Measurements from ENCODE around the gene PEG3.

PEG3 gene

DNA sequence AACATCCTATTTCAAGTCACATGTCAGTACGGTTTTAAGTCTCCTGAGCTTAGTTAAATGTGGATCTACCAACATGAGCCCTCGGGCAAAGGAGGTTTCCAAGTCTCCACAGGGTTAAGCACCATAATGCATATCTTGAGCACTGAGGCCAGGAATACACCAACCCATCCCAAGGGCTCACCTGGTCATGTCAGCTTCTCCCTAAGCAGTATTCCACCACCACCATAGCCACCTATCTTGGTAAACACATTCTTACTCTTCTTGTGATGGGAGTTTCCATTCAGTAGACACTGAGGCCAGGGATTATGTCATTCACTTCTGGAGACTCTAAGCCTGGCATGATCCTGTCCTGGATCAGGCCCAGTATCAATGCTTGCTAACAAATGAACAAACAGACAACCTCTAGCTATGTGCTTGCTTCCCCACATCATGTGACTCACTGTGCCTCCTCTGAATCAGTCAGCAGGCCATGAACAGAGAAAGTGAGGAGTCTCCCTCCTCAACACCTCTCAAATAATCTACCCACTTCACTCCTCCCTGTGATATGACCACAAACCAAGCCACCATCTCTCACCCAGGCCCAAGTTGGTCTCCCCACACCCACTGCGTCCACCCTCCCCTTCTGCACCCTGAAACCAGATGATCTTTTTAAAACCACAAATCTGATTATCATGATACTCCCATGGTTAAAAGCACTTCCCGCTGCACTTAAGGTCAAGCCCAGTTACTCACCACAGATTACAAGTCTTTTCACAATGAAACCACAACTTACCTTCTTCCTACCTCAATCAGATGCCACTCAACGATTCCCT is 5.8 kb downstream of the PEG3 start:
- Mint-ChIP-seq H3K9me3 (peaks cover 56% of the 10 kb centered on the region), H3K27ac (no peak overlapping the region), H3K4me3 (no peak overlapping the region), H3K4me1 (ENCODE audit: low read depth) (peaks cover 3% of the 10 kb centered on the region), H3K27me3 (peaks cover 20% of the 10 kb centered on the region), H3K36me3 (ENCODE audit: low read depth) (peaks cover 27% of the 10 kb centered on the region)
- DNase-seq = no peak

DNA sequence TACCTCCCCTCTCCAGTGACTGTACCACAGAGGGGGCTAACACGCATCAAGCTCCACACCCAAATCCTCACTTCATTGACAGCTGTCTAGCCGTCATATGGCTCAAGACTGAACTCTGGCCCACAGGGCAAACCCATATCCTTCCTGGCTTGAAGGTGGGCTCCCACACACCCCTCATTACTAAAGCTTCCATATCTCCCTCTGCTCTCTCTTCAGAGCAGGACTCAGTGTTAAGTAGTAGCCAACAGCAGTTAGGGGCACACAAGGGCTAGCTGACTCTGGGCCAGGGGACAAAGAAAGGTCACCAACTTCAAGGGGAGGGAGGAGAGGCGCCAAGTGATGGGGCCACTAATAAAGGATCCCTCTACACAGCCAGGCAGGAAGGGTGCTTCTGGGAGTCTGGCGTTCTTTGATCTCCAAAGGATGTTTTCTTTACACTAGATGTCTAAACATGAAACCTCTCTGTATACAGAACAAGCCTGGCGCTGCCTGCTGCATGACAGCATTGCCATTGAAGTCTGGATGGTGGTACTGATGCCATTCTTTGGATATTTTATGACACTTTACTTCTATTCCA is 8.1 kb downstream of the PEG3 start:
- no peaks in the 10 kb centered on the region for H3K4me1 Mint-ChIP-seq (ENCODE audit: low read depth)

DNA sequence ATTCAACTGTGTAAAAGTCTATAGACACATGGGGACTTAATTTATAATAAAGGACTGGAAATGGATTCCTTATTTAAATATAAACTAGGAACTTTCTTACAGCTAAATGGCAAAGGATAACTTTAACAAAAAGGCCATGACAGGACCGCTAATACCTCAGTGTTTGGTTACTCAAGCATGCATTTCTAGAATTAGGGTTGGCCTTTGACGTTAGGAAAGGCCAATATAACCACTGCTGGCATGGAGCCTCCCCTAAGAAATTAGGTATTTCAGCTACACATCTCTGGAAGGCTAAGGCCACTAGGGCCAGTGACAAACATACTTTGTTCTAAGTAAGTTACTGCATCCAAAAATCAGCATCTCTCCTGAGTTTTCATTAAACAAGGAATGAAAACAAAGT is 9.3 kb downstream of the PEG3 start:
- H3K27me3 Mint-ChIP-seq = no peaks in the 10 kb centered on the region
- DNase-seq = no peak
- H3K27ac Mint-ChIP-seq = no peak overlapping the region
- no peaks in the 10 kb centered on the region for H3K36me3 Mint-ChIP-seq (ENCODE audit: low read depth)
- no peak overlapping the region for H3K4me3 Mint-ChIP-seq
- no peaks in the 10 kb centered on the region for H3K4me1 Mint-ChIP-seq (ENCODE audit: low read depth)
- H3K9me3 Mint-ChIP-seq = peaks cover 52% of the 10 kb centered on the region

More for the DNA sequence above, 8.1 kb downstream of the PEG3 start:
- Mint-ChIP-seq H3K27me3 (peaks cover 6% of the 10 kb centered on the region), H3K36me3 (ENCODE audit: low read depth) (peaks cover 7% of the 10 kb centered on the region), H3K4me3 (no peak overlapping the region), H3K27ac (no peak overlapping the region), H3K9me3 (peaks cover 51% of the 10 kb centered on the region)
- no peak for DNase-seq

DNA sequence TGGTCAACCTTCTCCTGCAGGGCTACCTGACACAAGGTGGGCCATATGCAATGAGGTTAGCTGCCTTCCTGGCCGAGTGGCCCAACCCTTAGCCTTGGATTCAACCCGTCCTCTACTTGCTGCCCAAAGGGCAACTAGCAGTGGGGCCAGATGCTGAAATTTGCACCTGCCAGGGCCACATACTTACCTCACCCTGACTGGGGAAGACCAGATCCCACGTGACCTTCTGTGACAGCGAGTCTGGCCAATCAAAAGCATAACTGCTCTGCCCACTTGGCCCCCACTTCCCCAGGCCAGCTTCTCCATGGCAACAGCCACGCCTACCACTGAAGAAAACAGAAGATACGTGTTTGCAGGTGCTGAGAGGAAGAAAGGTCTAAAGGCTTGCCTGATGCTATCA is 10.9 kb downstream of the PEG3 start:
- peaks cover 37% of the 10 kb centered on the region for H3K9me3 Mint-ChIP-seq
- H3K27ac Mint-ChIP-seq = no peak overlapping the region
- no peaks in the 10 kb centered on the region for H3K36me3 Mint-ChIP-seq (ENCODE audit: low read depth)
- H3K27me3 Mint-ChIP-seq = no peaks in the 10 kb centered on the region
- no peaks in the 10 kb centered on the region for H3K4me1 Mint-ChIP-seq (ENCODE audit: low read depth)
- no peak for DNase-seq
- no peak overlapping the region for H3K4me3 Mint-ChIP-seq

DNA sequence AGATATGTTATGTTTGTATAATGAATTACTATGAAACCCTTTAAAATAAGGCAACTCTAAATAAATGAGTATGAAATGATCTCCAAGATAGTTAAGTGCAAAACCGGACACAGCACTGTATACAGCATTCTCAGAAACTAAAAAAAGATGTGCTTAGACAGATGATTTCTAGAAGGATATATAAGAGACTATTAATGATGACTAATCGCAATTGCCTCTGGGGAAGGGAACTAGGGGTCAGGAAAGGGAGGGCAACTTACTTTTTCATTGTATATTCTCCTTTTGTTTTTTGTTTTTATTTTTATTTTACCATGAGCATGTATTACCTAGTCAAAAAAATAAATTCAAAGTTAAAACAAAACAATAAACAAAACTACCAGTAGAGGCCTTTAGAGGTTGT is 12.8 kb downstream of the PEG3 start:
- DNase-seq = no peak
- H3K9me3 Mint-ChIP-seq = peaks cover 35% of the 10 kb centered on the region
- H3K4me1 Mint-ChIP-seq (ENCODE audit: low read depth) = no peaks in the 10 kb centered on the region
- H3K4me3 Mint-ChIP-seq = no peak overlapping the region
- no peak overlapping the region for H3K27ac Mint-ChIP-seq
- no peaks in the 10 kb centered on the region for H3K27me3 Mint-ChIP-seq
- peaks cover 2% of the 10 kb centered on the region for H3K36me3 Mint-ChIP-seq (ENCODE audit: low read depth)

DNA sequence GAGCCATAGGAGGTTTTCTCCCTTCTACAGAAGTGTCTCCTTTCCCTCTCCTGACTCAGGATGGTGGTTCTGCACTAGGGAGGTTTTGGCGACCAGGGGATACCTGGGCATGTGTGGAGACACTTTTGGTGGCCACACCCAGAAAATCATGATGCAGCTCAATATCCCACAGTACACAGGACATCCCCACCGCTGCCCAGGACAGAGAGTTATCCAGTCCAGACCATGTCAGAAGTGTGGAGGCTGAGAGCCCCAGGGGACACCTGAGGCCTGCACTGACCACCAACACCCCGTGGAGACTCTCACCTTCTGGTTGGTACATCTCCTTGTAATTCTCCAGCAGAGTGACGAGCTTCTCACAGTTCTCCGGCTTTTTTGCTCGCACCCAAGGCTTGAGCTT is 16.6 kb downstream of the PEG3 start:
- Mint-ChIP-seq H3K36me3 (ENCODE audit: low read depth) (peaks cover 2% of the 10 kb centered on the region), H3K9me3 (peaks cover 43% of the 10 kb centered on the region), H3K4me3 (no peak overlapping the region), H3K27me3 (no peaks in the 10 kb centered on the region), H3K27ac (no peak overlapping the region), H3K4me1 (ENCODE audit: low read depth) (no peaks in the 10 kb centered on the region)
- no peak for DNase-seq

DNA sequence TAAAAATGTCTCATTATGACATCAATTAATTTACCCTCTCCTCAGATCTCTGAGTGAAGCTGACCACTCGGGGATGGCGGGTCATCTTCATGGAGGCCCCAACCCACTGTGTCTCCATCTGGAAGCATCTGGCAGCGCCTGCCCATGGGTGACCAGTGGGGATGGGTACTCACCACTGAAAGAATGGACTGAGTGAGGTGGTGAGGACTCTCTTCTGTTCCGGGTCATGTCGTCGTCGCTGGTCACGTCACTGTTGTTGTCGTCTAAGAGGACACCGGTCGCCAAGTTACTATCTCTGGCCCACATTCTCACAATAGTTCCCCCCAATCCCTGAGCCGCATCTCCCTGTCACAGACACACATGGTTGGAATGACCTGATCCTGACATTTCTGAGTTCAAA is 17.1 kb downstream of the PEG3 start:
- peaks cover 46% of the 10 kb centered on the region for H3K9me3 Mint-ChIP-seq
- H3K27me3 Mint-ChIP-seq = no peaks in the 10 kb centered on the region
- H3K36me3 Mint-ChIP-seq (ENCODE audit: low read depth) = peaks cover 2% of the 10 kb centered on the region
- H3K27ac Mint-ChIP-seq = no peak overlapping the region
- H3K4me1 Mint-ChIP-seq (ENCODE audit: low read depth) = no peaks in the 10 kb centered on the region
- no peak for DNase-seq
- no peak overlapping the region for H3K4me3 Mint-ChIP-seq

DNA sequence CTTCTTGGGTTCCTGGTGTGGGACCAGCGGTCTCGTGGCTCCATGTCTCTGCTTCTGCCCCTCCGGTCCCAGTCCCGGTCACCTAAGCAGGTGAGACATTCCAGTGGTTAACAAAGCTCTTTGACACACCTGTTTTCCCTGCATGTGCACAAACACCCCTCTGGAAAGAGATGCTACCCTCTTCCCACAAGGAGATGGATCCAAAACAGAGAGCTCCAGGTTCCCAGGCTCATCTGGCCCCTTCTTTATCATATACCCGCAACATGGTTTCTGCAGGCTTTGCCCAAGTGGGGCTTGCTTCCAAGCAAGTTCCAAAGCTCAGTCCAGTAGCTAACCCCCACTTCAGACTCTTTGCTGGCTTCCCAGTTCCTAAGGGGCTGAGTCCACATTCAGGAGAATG is 17.8 kb downstream of the PEG3 start:
- Mint-ChIP-seq H3K27ac (no peak overlapping the region), H3K36me3 (ENCODE audit: low read depth) (peaks cover 2% of the 10 kb centered on the region), H3K27me3 (no peaks in the 10 kb centered on the region), H3K4me1 (ENCODE audit: low read depth) (no peaks in the 10 kb centered on the region), H3K9me3 (peaks cover 49% of the 10 kb centered on the region), H3K4me3 (no peak overlapping the region)
- no peak for DNase-seq

DNA sequence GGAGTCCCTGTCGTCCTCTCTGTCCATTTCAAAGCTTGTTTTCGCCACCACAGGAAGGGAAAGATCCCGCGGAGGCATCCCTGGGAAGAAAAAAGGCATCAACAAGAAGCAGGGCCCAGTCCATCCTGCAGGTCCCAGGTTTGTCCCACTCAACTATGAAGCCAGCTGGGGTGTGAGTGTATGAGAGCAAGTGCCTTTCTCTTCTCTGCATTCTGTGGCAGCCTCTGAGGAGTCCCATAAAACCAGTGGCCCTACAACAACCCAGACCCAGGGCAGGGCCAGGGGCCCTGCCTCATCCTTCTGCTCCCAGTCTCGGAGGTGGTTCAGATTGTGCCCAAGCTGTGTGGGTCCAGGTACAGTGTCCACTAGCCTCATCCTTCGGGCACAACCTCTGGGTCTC is 18.9 kb downstream of the PEG3 start:
- no peak for DNase-seq
- Mint-ChIP-seq H3K36me3 (ENCODE audit: low read depth) (peaks cover 2% of the 10 kb centered on the region), H3K4me3 (no peak overlapping the region), H3K9me3 (peaks cover 44% of the 10 kb centered on the region), H3K27me3 (no peaks in the 10 kb centered on the region), H3K27ac (no peak overlapping the region), H3K4me1 (ENCODE audit: low read depth) (no peaks in the 10 kb centered on the region)

DNA sequence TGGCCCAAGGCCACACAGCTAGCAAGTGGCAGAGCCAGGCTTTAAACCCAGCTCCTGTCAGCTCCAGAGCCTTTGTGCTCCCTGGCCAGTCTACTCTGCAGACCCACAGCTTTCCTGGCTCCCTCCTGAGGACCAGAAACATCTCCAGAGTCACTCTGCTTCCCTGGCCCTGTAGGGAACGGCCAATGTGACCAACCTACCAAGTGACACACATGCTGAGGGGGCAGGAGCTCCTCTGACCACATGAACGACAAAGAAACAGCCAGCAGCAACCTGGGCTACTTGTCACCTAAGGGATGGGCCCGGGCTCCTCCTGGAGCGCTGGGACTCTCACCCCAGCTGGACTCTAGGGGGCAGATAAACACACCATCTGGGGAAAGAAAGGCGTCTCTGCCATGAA is 19.3 kb downstream of the PEG3 start:
- no peak overlapping the region for H3K4me3 Mint-ChIP-seq
- H3K27ac Mint-ChIP-seq = no peak overlapping the region
- H3K27me3 Mint-ChIP-seq = no peaks in the 10 kb centered on the region
- H3K9me3 Mint-ChIP-seq = peaks cover 47% of the 10 kb centered on the region
- peaks cover 2% of the 10 kb centered on the region for H3K36me3 Mint-ChIP-seq (ENCODE audit: low read depth)
- H3K4me1 Mint-ChIP-seq (ENCODE audit: low read depth) = no peaks in the 10 kb centered on the region
- no peak for DNase-seq

DNA sequence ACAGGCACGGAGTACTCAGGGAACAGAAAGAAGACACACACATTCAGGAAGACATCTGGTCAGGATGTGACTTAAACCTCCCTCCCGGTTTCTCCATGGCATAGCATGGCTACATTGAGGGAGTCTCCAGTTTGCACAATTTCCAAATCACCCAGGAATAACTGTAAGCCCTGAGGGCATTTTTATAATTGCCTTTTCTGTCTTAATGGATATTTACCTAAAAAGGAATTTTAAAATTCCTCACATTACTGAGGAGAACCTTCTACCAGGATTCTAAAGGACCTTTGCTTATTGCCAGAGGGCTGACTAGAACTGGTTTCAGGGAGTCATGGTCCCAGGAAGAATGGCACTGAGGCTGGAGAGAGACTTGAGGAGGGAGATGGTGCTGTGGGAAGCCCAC is 21.4 kb downstream of the PEG3 start:
- no peaks in the 10 kb centered on the region for H3K27me3 Mint-ChIP-seq
- DNase-seq = no peak
- H3K36me3 Mint-ChIP-seq (ENCODE audit: low read depth) = peaks cover 2% of the 10 kb centered on the region
- H3K9me3 Mint-ChIP-seq = peaks cover 63% of the 10 kb centered on the region
- no peaks in the 10 kb centered on the region for H3K4me1 Mint-ChIP-seq (ENCODE audit: low read depth)
- no peak overlapping the region for H3K27ac Mint-ChIP-seq
- H3K4me3 Mint-ChIP-seq = no peak overlapping the region

DNA sequence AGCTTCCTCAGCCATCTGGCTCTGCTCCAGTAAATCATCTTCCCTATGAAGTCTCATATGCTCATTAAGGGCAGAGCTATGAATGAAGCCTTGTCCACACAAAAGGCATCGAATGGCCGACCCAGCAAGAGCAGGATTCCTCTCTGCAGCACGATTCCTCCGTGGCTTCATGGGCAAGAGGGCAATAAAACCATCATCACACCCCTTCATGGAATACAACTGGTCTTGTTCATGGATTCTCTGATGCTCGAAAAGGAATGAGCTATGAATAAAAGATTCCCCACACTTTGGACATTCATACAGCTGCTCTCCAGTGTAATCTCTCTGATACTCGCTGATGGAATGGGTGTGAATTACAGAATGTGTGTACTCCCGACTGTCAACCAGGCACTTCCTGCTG is 25.9 kb downstream of the PEG3 start:
- Mint-ChIP-seq H3K4me1 (ENCODE audit: low read depth) (no peaks in the 10 kb centered on the region), H3K9me3 (peaks cover 55% of the 10 kb centered on the region), H3K36me3 (ENCODE audit: low read depth) (no peaks in the 10 kb centered on the region), H3K27ac (no peak overlapping the region), H3K4me3 (no peak overlapping the region), H3K27me3 (no peaks in the 10 kb centered on the region)
- DNase-seq = no peak

DNA sequence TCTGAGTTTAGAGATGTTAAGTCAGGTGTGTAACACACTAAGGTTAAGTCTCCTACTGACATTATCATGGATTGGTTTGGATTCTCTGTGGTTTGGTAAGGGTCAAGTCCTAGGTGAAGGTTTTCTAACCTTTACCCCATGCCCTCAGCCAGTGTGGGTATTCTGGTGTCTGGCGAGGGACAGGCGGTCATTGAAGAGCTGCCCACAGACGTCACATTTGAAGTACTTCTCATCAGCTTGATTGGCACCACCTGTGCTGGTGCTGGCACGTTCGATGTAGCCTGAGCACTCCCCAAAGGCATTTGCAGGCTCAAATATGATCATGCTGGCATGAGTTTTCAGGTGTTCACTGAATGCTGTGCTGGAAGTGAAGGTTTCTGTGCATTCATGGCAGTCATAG is 27.0 kb downstream of the PEG3 start:
- no peak for DNase-seq
- Mint-ChIP-seq H3K27ac (no peak overlapping the region), H3K4me3 (no peak overlapping the region), H3K4me1 (ENCODE audit: low read depth) (no peaks in the 10 kb centered on the region), H3K27me3 (no peaks in the 10 kb centered on the region), H3K9me3 (peaks cover 54% of the 10 kb centered on the region), H3K36me3 (ENCODE audit: low read depth) (no peaks in the 10 kb centered on the region)

DNA sequence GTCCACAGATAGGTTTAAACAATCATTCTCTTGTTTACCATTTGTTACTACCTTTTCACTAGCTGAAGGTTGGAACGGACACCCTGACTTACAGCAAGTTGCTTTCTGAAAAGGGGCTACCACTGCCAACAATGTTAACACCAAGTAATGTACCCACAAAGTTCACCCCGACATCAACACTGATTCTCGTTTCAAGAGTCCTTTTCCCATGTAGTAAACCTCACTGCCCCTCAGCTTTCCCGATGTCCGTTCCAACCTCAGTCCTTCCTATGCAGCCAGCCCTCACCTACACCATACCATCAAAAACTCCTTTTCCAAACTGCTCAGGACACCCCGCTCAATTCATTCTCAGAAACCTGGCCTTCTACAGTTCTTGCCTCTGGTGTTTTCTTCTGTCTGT is 29.0 kb downstream of the PEG3 start:
- Mint-ChIP-seq H3K4me3 (no peak overlapping the region), H3K9me3 (peaks cover 58% of the 10 kb centered on the region), H3K27me3 (no peaks in the 10 kb centered on the region), H3K4me1 (ENCODE audit: low read depth) (no peaks in the 10 kb centered on the region), H3K36me3 (ENCODE audit: low read depth) (peaks cover 3% of the 10 kb centered on the region), H3K27ac (no peak overlapping the region)
- DNase-seq = no peak

DNA sequence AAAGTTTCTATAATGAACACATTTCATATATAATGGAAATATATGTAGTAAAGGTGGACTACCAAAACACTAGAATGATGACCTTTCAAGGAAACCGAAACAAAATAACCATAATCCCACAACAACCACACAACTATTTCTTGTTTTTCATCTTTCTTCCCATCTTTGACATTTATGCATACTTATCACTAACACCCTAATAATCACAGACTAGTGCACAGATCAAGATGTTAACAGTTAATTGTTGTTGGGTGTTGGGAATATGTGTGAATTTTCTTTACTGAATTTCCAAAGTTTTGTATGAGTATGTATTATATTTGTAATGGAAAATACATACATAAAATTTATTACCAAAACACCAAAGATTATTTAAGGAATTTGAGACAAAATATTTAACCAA is 30.3 kb downstream of the PEG3 start:
- peaks cover 3% of the 10 kb centered on the region for H3K36me3 Mint-ChIP-seq (ENCODE audit: low read depth)
- H3K27ac Mint-ChIP-seq = no peak overlapping the region
- no peaks in the 10 kb centered on the region for H3K4me1 Mint-ChIP-seq (ENCODE audit: low read depth)
- no peak for DNase-seq
- peaks cover 56% of the 10 kb centered on the region for H3K9me3 Mint-ChIP-seq
- H3K27me3 Mint-ChIP-seq = no peaks in the 10 kb centered on the region
- H3K4me3 Mint-ChIP-seq = no peak overlapping the region

Measured in activated T-cell treated with anti-CD3 and anti-CD28 coated beads, Interleukin-2, amount 50 U/mL, for 24 hours (primary cell).